Measurements from ENCODE around the gene ABHD2. TPM values are rescaled to one million over a fixed set of nuclear protein-coding genes. Genes with fewer than 3 reads are reported as not detected.
A peak's percentile ranks its signal among the peaks of the same experiment; 100 is the strongest.

The ABHD2 gene
- total RNA-seq, 1 experiment from 2014 or later, result 15.6 TPM

DNA sequence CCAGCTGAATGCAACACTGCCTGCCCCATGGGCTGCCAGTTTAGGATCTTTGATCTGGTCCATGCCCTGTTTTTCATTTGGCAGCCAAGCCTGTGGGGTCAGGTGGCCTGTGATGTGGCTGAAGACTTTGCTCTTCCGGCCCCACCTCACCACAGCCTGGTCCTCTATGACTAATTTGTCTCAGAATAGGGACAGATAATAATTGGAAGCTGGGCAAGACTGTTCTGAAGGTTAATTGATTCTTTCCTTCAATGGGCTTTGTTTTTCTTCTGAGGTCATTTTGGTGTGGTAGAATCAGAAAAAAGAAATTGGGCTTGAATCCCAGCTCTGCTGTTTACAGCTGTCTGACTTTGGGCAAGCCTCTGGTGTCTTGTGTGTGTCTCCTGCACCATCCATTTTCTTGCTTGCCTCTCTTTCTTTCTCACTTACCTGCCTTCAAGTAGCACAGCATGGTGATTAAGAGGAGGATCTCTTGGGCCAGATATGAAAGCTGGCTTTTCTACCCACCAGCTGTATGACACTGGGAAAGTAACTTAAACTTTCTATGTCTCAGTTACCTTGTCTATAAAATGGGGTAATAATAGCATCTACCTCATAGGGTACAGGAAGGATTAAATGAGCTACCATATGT is 24.2 kb downstream of the ABHD2 start:
- Histone ChIP-seq H4K20me1 (ENCODE audit: control insufficient read depth, insufficient read depth, insufficient read length) (no peaks in the 10 kb centered on the region), H3K4me1 (ENCODE audit: insufficient read depth, low read length) (peaks cover 9% of the 10 kb centered on the region; the same call in 1 of the 2 replicates), H3K4me2 (ENCODE audit: insufficient read depth, insufficient read length, low read length) (no peak overlapping the region), H3K18ac (ENCODE audit: insufficient read length, low read depth, low read length) (no peak overlapping the region), H3K4ac (ENCODE audit: low read depth, low read length) (no peak overlapping the region), H3K27me3 (ENCODE audit: insufficient read depth, low read length) (no peaks in the 10 kb centered on the region), H2BK15ac (ENCODE audit: low read depth, low read length) (no peak overlapping the region), H3K14ac (ENCODE audit: insufficient read depth, low read length) (no peak overlapping the region), H4K8ac (replicated peaks; ENCODE audit: insufficient read length, low read depth, low read length) (no peak overlapping the region), H4K91ac (ENCODE audit: insufficient read length, low read depth, low read length) (no peak overlapping the region), H3K9me3 (ENCODE audit: control insufficient read depth, low read depth, low read length) (no peaks in the 10 kb centered on the region), H3K27ac (ENCODE audit: insufficient read length, low read depth, low read length) (no peak overlapping the region), H2AFZ (ENCODE audit: low read length) (no peak overlapping the region), H2BK12ac (ENCODE audit: insufficient read length, low read depth, low read length) (no peak overlapping the region), H3K23me2 (ENCODE audit: insufficient read length, low read depth, low read length, poor library complexity, severe bottlenecking) (no peaks in the 10 kb centered on the region), H2BK5ac (ENCODE audit: insufficient read length, low read length) (no peak overlapping the region), H4K5ac (ENCODE audit: insufficient read length, low read depth, low read length) (no peak overlapping the region), H2AK5ac (ENCODE audit: insufficient read length, low read length) (no peak overlapping the region), H3K9ac (ENCODE audit: extremely low read depth, insufficient read length, low read length) (no peak overlapping the region), H3T11ph (ENCODE audit: low read length) (no peak overlapping the region), H3K79me2 (ENCODE audit: insufficient read depth, low read length) (no peaks in the 10 kb centered on the region), H2BK20ac (ENCODE audit: low read depth, low read length, poor library complexity, severe bottlenecking) (no peak overlapping the region), H3K56ac (ENCODE audit: insufficient read length, low read depth, low read length) (no peak overlapping the region), H3K23ac (ENCODE audit: insufficient read length, low read depth, low read length) (no peak overlapping the region), H2BK120ac (ENCODE audit: low read depth, low read length, poor library complexity, severe bottlenecking) (no peak overlapping the region), H3K79me1 (ENCODE audit: insufficient read depth, low read depth, low read length, poor library complexity, severe bottlenecking) (no peaks in the 10 kb centered on the region)
- Mint-ChIP-seq H3K27ac (peak overlapping the region in 2 of 3 experiments; percentile 17 to 90; a peak in 2 of 7 replicates), H3K36me3 (ENCODE audit: insufficient read depth in 1 of 3, low read depth in 3 of 3) (peaks cover 0 to 12% (median 10%) of the 10 kb centered on the region in 3 experiments; a peak in 5 of 7 replicates), H3K9me3 (no peaks in the 10 kb centered on the region), H3K4me1 (peaks cover 35 to 75% of the 10 kb centered on the region in 2 experiments), H3K4me3 (no peak overlapping the region), H3K27me3 (ENCODE audit: low read depth) (no peaks in the 10 kb centered on the region)
- WGBS (ENCODE audit: extremely low coverage, insufficient read length, low lambda C conversion rate), result no CpG with 5 or more reads among the region's 1 CpG
- no peak for DNase-seq
- TF ChIP-seq, protein P1, sequence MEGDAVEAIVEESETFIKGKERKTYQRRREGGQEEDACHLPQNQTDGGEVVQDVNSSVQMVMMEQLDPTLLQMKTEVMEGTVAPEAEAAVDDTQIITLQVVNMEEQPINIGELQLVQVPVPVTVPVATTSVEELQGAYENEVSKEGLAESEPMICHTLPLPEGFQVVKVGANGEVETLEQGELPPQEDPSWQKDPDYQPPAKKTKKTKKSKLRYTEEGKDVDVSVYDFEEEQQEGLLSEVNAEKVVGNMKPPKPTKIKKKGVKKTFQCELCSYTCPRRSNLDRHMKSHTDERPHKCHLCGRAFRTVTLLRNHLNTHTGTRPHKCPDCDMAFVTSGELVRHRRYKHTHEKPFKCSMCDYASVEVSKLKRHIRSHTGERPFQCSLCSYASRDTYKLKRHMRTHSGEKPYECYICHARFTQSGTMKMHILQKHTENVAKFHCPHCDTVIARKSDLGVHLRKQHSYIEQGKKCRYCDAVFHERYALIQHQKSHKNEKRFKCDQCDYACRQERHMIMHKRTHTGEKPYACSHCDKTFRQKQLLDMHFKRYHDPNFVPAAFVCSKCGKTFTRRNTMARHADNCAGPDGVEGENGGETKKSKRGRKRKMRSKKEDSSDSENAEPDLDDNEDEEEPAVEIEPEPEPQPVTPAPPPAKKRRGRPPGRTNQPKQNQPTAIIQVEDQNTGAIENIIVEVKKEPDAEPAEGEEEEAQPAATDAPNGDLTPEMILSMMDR (conservative IDR thresholded peaks at IDR 0.05), result no peak
